CMK (cell line): ENCODE data around the gene GLB1L.
A peak's percentile ranks its signal among the peaks of the same experiment; 100 is the strongest.
"Not testable (repeated sequence)": the region's sequence is repeated elsewhere in the genome, so short reads cannot be mapped to it uniquely, and the experiment has no call there.

Experiments used
- DNase-seq: peaks from one replicate; pipeline ENCODE4 v3.0.0-alpha.2; 2010; ENCODE audit warnings: low read depth

GLB1L gene

GRCh38 chr2:219280651-219281050 lies 35.4 kb upstream of the GLB1L start:
- no peak for DNase-seq

GRCh38 chr2:219279916-219280516 lies 34.8 kb upstream of the GLB1L start:
- DNase-seq = no peak

- peak; percentile 98 for DNase-seq
These were observed 34.1 kb upstream of the GLB1L start, which contains the start of gene DNAJB2 for GRCh38 chr2:219279151-219279915. TSS of gene DNAJB2 (plus strand) at chr2:219279366. CDS start at chr2:219279834, 468 bp downstream.

- DNase-seq = no peak
These were observed 33.5 kb upstream of the GLB1L start for GRCh38 chr2:219278655-219279150.

DNA sequence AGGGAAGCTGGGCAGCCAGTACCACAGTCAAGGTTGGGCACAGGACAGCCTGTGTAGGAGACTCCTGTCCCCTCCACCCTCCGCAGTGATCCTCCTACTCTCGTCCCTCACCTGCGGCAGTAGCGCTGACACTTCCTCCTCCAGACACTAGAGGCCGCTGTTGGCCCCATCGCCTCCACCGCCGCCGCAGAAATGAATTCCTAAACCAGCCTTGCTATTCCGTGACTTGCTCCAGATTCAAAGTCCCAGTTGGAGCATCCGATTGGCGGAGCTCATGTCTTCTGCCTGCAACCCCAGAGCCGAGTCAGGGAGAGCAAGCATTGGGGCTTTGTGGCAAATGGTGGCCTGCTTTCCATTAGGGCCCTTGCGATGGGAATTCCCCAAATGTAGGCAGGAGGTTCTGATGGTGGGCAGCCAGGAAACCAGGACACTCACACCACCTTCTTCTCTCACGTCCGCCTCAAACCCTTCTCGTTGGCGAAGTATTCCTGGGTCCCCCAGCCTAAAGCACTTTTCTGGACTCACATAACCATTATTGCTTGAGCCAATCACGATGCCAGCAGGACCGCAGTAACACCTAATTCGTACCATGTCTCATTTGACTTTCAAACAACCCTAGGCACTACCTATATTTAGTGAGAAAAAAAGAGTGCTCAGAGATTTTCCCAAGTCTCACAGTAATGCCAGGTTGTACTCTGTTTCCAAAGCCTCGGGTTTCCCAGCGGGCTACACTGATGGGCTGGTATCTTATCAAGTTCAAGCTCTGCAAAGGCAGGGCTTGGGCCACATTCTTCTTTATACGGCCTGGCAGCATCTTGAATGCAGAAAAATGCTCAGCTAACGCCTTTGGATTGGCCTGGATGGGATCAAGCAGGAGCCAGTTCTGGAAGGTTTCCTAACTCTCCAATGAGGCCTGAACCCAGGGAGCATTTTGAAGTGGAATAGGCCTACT lies 32.7 kb upstream of the GLB1L start:
- DNase-seq = no peak

DNA sequence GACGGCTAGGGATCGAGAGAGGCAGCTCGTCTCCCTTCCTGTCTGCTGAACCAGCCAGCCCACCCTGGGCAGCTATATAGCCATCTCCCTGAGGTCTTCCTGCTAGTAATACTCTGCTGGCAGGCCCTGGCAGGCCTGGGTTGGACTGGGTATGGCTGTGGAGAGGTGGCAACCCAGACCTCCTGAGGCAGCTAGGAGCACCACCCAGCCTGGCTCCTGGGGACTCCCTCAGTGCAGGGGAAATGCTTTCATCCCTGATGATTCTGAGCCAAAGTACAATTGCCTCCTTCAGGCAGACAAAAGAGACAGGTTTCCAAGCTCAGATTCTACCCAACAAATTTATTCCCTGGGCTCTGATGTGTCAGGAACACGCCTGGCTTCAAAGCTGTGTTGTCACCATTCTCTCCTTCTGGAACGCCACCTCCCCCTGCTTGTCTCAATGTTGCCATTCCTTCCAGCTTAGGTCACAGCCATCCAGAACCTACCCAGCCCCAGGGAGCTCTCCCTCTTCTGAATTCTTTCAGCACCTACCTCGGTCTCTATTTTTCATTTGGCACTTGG lies 29.2 kb upstream of the GLB1L start:
- DNase-seq = no peak

DNA sequence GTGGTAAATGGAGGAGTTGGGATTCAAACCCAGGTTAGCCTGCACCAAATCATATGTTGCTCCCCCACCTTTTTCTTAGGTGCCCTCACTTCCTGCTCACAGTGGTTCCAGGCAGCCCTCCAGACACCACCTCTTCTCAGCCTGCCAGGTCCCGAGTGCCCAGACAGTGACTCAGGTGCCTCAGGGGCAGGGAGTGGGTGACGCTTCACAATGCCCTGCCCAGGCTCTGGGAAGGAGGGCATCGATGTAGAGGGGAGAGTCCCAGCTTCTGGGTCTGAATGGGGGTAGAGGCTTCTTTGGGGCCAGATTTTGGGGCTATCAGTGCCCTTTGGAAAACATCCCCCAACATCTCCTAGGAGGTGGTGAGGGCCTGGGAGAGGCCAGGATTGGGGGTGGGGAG lies 28.7 kb upstream of the GLB1L start:
- no peak for DNase-seq

GRCh38 chr2:219272995-219273394 lies 27.8 kb upstream of the GLB1L start:
- DNase-seq = no peak

GRCh38 chr2:219272356-219272755 lies 27.1 kb upstream of the GLB1L start:
- no peak for DNase-seq

DNA sequence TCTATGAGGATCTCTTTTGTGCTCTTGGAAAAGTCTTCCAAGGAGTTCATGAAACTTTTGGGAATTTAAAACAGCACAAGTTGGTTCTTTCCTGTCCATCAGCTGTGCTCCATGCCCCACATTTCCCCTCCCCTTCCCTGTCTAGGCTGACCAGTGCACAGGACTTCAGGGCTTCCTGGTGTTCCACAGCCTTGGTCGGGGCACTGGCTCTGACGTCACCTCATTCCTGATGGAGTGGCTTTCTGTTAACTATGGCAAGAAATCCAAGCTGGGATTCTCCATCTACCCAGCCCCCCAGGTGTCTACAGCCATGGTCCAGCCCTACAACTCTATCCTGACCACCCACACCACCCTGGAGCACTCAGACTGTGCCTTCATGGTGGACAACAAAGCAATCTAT lies 25.8 kb upstream of the GLB1L start:
- no peak for DNase-seq

DNA sequence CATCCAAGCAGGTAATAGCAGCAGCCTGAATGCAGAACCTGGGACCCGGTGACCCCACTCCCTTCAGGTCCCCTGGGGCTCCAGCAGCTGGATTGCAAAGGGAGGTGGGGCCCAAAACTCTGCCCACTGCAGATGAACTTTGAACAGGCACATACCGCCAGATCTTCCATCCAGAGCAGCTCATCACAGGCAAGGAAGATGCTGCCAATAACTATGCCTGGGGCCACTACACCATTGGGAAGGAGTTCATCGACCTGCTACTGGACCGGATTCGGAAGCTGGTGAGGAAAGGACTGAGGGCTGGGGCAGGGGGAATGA lies 24.8 kb upstream of the GLB1L start:
- DNase-seq = no peak

DNA sequence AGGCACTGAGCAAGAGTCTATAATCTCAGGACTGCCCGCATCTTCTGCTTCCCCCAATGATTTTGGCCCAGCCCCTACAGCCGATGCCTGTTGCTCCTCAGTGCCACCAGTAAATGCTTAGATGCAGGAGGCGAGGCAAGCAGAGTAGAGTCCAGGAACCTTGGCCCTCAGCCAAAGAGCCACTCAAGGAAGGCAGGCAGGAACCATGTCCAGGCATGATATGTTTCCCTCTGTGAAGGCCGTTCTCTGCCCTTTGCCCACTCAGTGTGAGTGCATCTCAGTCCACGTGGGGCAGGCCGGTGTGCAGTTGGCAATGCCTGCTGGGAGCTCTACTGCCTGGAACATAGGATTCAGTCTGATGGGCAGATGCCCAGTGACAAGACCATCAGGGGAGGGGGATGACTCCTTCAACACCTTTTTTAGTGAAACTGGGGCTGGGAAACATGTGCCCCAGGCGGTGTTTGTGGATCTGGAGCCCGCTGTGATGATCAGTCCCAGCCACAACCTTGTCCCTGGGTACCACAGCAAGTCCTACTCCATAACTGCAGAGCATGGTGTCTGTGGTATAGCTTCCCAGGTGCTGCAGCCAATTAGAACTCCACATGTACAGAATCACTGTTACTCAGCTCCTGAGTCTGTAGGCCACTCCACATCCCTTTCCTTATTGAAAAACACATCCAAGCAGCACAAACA lies 24.3 kb upstream of the GLB1L start:
- DNase-seq = no peak

- no peak for DNase-seq
These were observed 23.1 kb upstream of the GLB1L start for GRCh38 chr2:219268294-219268693.

DNA sequence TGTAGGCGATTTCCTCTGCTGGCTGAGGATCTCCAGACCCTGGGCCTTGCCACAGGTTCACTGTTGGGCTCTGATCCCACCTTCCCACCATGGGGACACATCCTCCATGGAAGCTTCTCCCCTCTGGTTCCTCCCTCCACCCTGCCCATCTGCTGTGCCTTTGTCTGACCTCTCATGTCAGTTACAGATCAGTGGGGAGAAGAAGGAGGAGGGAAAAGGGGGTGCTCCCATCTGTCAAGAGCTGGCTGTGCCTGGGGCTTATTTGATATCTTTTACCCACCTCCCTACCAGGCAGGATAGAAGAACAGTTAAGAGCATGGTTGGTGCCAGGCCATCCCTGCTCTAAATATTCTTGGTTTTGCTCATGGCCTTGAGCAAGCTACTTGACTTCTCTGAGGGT lies 21.6 kb upstream of the GLB1L start:
- no peak for DNase-seq

- DNase-seq = no peak
These were observed 21.0 kb upstream of the GLB1L start for GRCh38 chr2:219266232-219266631.

DNA sequence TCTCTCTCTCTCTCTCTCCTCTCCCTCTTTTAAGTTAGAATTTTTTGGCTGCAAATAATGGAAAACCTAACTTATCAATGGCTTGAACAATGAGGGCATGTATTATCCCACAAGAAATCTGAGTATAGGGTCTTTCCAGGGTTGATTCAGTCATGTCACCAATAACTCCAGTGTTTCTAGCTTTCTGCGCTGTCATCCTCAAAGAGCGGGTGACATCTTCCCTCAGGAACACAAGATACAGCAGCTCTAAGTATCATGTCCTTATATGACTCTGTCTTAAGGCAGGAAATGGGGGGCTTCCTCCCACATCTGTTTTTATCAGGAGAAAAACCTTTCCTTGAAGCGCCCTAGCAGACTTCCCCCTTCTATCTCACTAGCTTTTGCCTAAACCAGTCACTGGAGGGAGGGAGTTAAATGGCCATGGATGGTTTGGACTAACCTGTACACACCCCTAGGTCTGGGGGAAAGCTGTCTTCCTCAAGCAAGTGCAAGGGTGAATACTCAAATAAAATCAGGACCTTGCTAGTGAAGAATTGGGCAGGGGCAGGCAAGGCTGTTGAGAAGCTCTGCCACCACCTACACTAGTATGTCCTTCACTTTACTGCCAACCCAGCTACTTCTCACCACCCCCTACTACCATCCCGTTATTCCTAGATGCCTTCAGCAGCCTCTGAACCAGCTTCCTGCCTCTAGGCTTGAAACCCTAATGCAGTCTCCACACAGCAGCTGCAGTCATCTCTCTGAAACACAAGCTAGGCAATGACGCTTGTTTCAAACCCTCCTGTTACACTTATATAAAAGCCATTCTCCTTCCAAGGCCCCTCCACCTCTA lies 16.0 kb upstream of the GLB1L start:
- DNase-seq = no peak

- not testable (repeated sequence) for DNase-seq
These were observed 13.7 kb upstream of the GLB1L start for GRCh38 chr2:219258942-219259341.

DNA sequence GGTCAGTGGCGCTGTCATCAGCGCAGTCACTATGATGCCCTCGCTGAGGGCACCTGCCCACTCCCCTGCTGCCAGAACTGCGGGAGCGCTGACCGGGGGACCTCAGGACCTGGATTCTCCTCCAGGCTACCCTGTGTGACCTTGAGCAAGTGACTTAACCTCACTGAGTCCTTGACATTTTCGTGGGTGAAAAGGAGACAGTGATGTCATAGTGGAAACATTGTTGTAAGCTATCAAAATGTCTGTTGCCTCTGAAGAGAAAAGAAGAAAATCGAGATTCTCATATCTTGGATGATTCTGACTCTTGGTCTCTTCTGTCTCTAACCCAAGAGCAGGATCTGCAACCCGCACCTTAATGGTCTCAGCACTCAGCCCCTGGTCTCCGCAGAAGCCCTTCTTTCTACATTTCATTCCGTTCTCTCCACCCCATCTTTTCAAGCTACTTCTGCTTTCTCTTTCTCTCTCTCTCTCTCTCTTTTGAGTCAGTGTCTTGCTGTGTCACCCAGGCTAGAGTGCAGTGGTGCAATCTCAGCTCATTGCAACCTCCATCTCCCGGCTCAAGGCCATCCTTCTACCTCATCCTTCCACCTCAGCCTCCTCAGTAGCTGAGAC lies 9.5 kb upstream of the GLB1L start:
- no peak for DNase-seq

DNA sequence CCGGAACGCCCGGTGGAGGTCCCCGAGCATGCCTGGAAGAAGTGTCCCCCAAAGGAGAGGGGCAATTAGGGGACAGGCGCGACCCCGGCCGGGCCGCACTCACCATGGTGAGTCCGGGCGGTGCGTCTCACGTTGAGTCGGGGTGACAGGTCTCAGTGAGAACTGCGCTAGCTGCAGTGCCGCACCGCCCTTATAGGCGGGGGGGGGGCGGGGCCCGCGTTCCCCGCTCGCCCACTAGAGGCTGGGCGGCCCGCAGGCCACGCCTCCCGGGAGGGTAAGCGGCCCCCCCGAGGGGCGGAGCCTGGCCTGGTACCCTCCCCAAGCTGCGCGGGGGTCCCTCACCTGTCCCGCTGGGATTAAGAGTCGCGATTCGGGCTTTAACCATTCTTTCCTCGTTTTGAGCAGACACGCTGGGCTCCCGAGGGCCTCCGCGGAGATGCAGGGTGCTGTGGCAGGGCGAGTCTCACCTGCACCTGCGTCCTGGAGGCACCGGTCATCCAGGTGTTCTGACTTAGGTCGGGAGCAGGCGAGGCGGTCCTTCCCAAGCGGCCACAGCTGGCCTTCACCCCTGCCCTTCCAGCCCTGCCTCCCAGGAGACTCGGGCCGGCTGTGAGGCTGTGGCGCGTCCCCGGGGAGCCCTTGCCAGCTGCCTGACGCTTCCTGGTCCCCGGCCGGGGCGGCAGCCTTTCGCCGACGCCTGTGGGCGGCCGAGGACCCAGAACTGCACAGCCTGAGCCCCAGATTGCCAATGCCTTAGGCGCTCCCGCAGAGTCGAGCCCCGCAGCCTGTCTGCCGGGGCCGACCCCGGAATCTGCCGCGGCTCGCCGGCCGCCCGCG lies 8.7 kb upstream of the GLB1L start, which contains the start of gene TUBA4A:
Gene TUBA4A, minus strand, starts transcription at position 166 of the 837 bp plus-strand sequence. Its CDS starts 60 bp downstream, at position 106.
- no peak for DNase-seq
